Measurements from ENCODE around the gene CTNNBL1.

- TF ChIP-seq MAX (IDR thresholded peaks at IDR 0.05; ENCODE audit: insufficient read depth, insufficient read length) = no peak
- TF ChIP-seq POLR2A (IDR thresholded peaks at IDR 0.05; ENCODE audit: low read depth, low read length) = no peak
- TF ChIP-seq MYC (IDR thresholded peaks at IDR 0.05; ENCODE audit: low read depth, low read length) = no peak
- TF ChIP-seq CTCF (IDR thresholded peaks at IDR 0.05; ENCODE audit: extremely low read depth in 1 of 2, insufficient read depth in 1 of 2, low read depth in 1 of 2, low read length in 2 of 2) = no peak
- TF ChIP-seq FOS (IDR thresholded peaks at IDR 0.05; ENCODE audit: borderline replicate concordance, insufficient read depth, low read length) = no peak
- no peak for TF ChIP-seq EZH2 (IDR thresholded peaks at IDR 0.05; ENCODE audit: borderline replicate concordance, low read depth, low read length, severe bottlenecking)
- TF ChIP-seq POLR2AphosphoS5 (IDR thresholded peaks at IDR 0.05; ENCODE audit: insufficient read depth, low read depth, low read length) = no peak
- no peak for TF ChIP-seq GATA2 (IDR thresholded peaks at IDR 0.05; ENCODE audit: insufficient read depth, insufficient read length, low read depth, low read length)
- no peak for TF ChIP-seq JUN (IDR thresholded peaks at IDR 0.05; ENCODE audit: borderline replicate concordance, insufficient read depth, insufficient read length, low read depth)
These were observed 225.7 kb downstream of the CTNNBL1 start for GRCh38 chr20:37919389-37920040.
